Pancreas (tissue), 10 donors: ENCODE measurements around the gene TMEM63A. TPM values are rescaled to one million over a fixed set of nuclear protein-coding genes. Genes with fewer than 3 reads are reported as not detected.
"Not testable (repeated sequence)": the region's sequence is repeated elsewhere in the genome, so short reads cannot be mapped to it uniquely, and the experiment has no call there.

Experiments used
- ATAC-seq, 4 donors: fragments of 200-7000 bp; cut with Tn5 transposase; one replicate each; pipeline versions ENCODE4 v1.8.0 to v1.9.1; 2020; ENCODE audit warnings: mild to moderate bottlenecking in 4 of 4, moderate library complexity in 4 of 4
- DNase-seq, 6 donors: peaks; one replicate each; pipeline ENCODE4 v3.0.0-alpha.2; 2020
- FAIRE-seq: peaks from 2 replicates; lab custom pipeline; 2012; peaks lifted over from hg19 to GRCh38; lab: Jason Lieb, UNC
- H3K27ac ChIP-seq, 4 donors: fragments of 200-600 bp; sonication (generic); 1 replicate in 3 of 4; 2 replicates in 1 of 4; pipeline versions ENCODE4 v1.5.0 to v1.8.0; 2020
- H3K27me3 ChIP-seq, 4 donors: fragments of 200-600 bp; one replicate each; pipeline ENCODE4 v1.8.0; 2021
- H3K36me3 ChIP-seq, 3 donors: fragments of 200-600 bp; sonication (generic) in 1 of 3; one replicate each; pipeline versions ENCODE4 v1.5.0 to v1.8.0; 2020 to 2021
- H3K4me1 ChIP-seq, 3 donors: fragments of 200-600 bp; one replicate each; pipeline ENCODE4 v1.8.0; 2021
- H3K4me3 ChIP-seq, 4 donors: fragments of 200-600 bp; sonication (generic) in 2 of 4; one replicate each; pipeline versions ENCODE4 v1.5.0 to v1.8.0; 2020 to 2021
- H3K9me3 ChIP-seq, 4 donors: fragments of 200-600 bp; one replicate each; pipeline ENCODE4 v1.8.0; 2021
- WGBS, 2 donors: extraction: QIAGEN DNeasy Blood & Tissue Kit; methylation state at CpG; one replicate each; pipeline ENCODE4 v1.1.7; 2013; 5-methylcytosine and 5-hydroxymethylcytosine counted together
- intact Hi-C, 3 donors: fragments of 100-400 bp; cut with DNase I; formaldehyde crosslinking; loops; one replicate each; pipeline versions ENCODE4 v1.11.1 to v1.14.2; 2022
- polyA plus RNA-seq, 2 donors: library from polyadenylated mRNA; stranded (reverse); fragments of 200-250 nt; gene quantifications; one replicate each; pipeline ENCODE4 v1.2.3, GENCODE V29; 2013
- total RNA-seq, 6 donors: library from RNA; stranded (reverse); fragmentation: NEBNext Ultra II Directional in 4 of 6; extraction: Animal tissue kit (Norgen Biotek cat#: 25700) in 4 of 6; gene quantifications; one replicate each; pipeline versions ENCODE4 v1.2.1 to v1.2.4, GENCODE V29; 2021 to 2023
- TF ChIP-seq, protein P1 (sequence below), 4 donors: fragments of 200-600 bp; sonication (generic) in 3 of 4; IDR thresholded peaks; one replicate each; pipeline versions ENCODE4 v1.5.0 to v1.8.0; 2021; ENCODE audit warnings: antibody characterized with exemption in 4 of 4
- donor health status: healthy with polysubstance abuse.
- donor health status: DM: no; HTN: no; CAD: no; lungs with moderate emphysema.
- donor health status: DM: no; HTN: no; CAD: no.
- donor health status: control.
- donor health status: control.
- donor health status: Bipolar disorder and iron deficiency.
- donor health status: DM: yes; HTN: yes; CAD: no.
- donor health status: DM: no; HTN: no; CAD: no.
- donor health status: DM: no; HTN: no; CAD: no.
- donor health status: DM: yes; HTN: yes; CAD: no.

TMEM63A gene
- total and polyA plus RNA-seq, 8 donors = 56.3 to 185 (median 84.0) TPM

DNA sequence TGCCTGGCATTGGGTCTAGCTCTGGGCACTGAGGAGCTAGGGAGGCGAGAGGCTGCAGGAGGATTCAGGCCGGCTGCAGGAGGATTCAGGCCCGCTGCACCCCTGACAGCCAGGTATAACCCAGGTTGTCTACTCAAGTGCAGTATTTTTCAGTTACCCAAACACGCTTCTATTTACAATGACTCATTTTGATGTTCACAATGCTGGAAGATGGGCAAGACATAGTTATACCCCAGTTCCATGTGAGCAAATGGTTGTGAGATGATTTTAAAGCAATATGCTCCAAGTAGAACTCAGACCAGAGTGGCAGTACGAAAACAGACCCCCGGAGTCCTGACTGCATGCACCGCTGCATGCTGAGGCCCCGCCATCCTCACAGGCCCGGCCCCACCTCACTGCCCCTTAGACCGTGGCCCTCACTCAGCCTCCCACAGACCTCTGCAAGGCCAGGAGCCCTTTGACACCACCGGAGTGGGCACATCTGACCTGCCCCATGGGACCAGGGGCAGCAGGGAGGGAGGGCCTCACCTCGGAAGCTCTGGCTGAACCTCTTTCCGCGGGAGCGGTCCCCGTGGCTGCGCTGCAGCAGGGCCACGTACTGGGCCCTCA, 6.2 kb upstream of the TMEM63A start:
- H3K27me3 ChIP-seq = no peaks in the 10 kb centered on the region
- FAIRE-seq = no peak
- peak overlapping the region; percentile 61 to 94 (median 86) for H3K27ac ChIP-seq
- no peaks in the 10 kb centered on the region for H3K36me3 ChIP-seq
- TF ChIP-seq, protein P1, sequence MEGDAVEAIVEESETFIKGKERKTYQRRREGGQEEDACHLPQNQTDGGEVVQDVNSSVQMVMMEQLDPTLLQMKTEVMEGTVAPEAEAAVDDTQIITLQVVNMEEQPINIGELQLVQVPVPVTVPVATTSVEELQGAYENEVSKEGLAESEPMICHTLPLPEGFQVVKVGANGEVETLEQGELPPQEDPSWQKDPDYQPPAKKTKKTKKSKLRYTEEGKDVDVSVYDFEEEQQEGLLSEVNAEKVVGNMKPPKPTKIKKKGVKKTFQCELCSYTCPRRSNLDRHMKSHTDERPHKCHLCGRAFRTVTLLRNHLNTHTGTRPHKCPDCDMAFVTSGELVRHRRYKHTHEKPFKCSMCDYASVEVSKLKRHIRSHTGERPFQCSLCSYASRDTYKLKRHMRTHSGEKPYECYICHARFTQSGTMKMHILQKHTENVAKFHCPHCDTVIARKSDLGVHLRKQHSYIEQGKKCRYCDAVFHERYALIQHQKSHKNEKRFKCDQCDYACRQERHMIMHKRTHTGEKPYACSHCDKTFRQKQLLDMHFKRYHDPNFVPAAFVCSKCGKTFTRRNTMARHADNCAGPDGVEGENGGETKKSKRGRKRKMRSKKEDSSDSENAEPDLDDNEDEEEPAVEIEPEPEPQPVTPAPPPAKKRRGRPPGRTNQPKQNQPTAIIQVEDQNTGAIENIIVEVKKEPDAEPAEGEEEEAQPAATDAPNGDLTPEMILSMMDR (IDR thresholded peaks at IDR 0.05) = no peak
- no peaks in the 10 kb centered on the region for H3K9me3 ChIP-seq
- peaks cover 28 to 35% (median 32%) of the 10 kb centered on the region in 3 donors for H3K4me1 ChIP-seq
- no peak for ATAC-seq
- intact Hi-C loops = no loop called here
- H3K4me3 ChIP-seq = peak overlapping the region; percentile 1 to 41 (median 14)
- WGBS, 2 donors = 80 to 86% methylated on average over 18 of the region's 18 CpGs
- peak in 1 of 6 donors; percentile 15 for DNase-seq

- intact Hi-C loops, FAIRE-seq: not testable (repeated sequence)
- 15 to 40% methylated on average over 37 to 46 of the region's 56 CpGs for WGBS, 2 donors
Measured at GRCh38 chr1:225887554-225888288, 5.5 kb upstream of the TMEM63A start.

GRCh38 chr1:225887030-225887314, 4.8 kb upstream of the TMEM63A start:
- Histone ChIP-seq H3K4me3 (peak overlapping the region in 2 of 4 donors; percentile 26 to 41), H3K27me3 (no peaks in the 10 kb centered on the region), H3K9me3 (no peaks in the 10 kb centered on the region), H3K27ac (peak overlapping the region in 1 of 4 donors; percentile 88), H3K4me1 (peaks cover 25 to 35% (median 28%) of the 10 kb centered on the region in 3 donors), H3K36me3 (no peaks in the 10 kb centered on the region)
- intact Hi-C loops = no loop called here
- TF ChIP-seq, protein P1 (IDR thresholded peaks at IDR 0.05) = no peak
- 87 to 91% methylated on average over 7 of the region's 7 CpGs for WGBS, 2 donors
- no peak for DNase-seq
- FAIRE-seq = no peak
- ATAC-seq = no peak

More at GRCh38 chr1:225887554-225888288, 5.5 kb upstream of the TMEM63A start:
- peak overlapping the region in 3 of 4 donors; percentile 46 to 94 (median 88) for H3K27ac ChIP-seq
- peak in 2 of 4 donors; percentile 33 to 45 for ATAC-seq
- H3K9me3 ChIP-seq, H3K36me3 ChIP-seq, H3K27me3 ChIP-seq: not testable (repeated sequence)
- H3K4me3 ChIP-seq = peak overlapping the region; percentile 1 to 41 (median 14)
- peak in 2 of 6 donors; percentile 24 to 56 for DNase-seq
- peaks cover 28 to 37% (median 32%) of the 10 kb centered on the region in 3 donors for H3K4me1 ChIP-seq

DNA sequence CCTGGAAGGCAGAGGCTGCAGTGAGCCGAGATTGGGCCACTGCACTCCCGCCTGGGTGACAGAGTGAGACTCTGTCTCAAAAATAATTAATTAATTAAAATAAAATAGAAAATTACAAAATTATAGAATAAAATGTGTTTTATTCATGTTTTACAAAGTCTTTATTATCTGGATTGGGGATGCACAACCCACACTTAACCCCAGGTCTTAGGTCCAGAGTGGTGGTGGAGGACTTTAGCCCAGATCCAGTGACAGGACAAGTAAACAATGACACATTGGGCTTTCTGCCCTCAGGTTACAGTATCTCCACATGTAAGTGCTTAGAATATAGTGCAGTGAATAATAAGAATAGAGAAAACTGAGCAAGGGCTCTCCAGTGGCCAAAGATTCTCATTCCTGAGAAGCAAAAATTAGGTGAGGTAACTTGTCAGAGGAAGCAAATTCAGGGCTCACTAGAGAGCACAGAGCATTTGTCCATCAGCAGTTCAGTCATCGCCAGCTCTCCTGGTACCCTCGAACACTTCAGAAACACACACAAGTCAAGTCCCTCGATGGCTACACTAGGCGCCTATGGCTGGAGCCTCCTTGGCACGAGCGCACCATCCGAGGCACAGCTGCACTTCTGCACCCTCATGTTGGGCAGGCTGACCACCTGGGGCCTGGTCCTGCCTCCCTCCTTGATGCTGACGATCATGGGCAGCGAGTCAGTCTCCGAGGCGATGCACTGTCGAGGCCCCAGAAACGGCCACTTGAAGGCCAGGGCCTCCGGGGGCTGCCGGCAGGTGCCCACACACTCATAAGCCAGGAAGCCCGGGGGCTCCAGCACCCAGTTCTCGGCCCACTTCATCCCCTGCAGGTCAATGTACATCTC, 4.2 kb upstream of the TMEM63A start:
- Histone ChIP-seq H3K4me3 (peak overlapping the region in 2 of 4 donors; percentile 26 to 41), H3K9me3 (no peaks in the 10 kb centered on the region), H3K27ac (peak overlapping the region in 1 of 4 donors; percentile 88), H3K27me3 (no peaks in the 10 kb centered on the region), H3K36me3 (no peaks in the 10 kb centered on the region), H3K4me1 (peaks cover 19 to 30% (median 22%) of the 10 kb centered on the region in 3 donors)
- intact Hi-C loops = no loop called here
- 90% methylated on average over 19 of the region's 19 CpGs for WGBS, 2 donors
- ATAC-seq (no peak), FAIRE-seq (no peak), DNase-seq (peak in 1 of 6 donors; percentile 11)
- TF ChIP-seq, protein P1 (IDR thresholded peaks at IDR 0.05) = no peak

GRCh38 chr1:225885336-225885735, 3.2 kb upstream of the TMEM63A start:
- TF ChIP-seq, protein P1 (IDR thresholded peaks at IDR 0.05) = no peak
- Histone ChIP-seq H3K9me3 (no peaks in the 10 kb centered on the region), H3K4me3 (no peak overlapping the region), H3K27me3 (no peaks in the 10 kb centered on the region), H3K27ac (no peak overlapping the region), H3K36me3 (no peaks in the 10 kb centered on the region), H3K4me1 (peaks cover 12 to 25% (median 12%) of the 10 kb centered on the region in 3 donors)
- no peak for ATAC-seq
- 90 to 95% methylated on average over 6 of the region's 6 CpGs for WGBS, 2 donors
- intact Hi-C loops = no loop called here
- no peak for FAIRE-seq
- no peak for DNase-seq
